HepG2 (cell line): Measurements from ENCODE around the gene TAF1D. TPM values are rescaled to one million over a fixed set of nuclear protein-coding genes. Genes with fewer than 3 reads are reported as not detected.

ENCODE experiments used
- ATAC-seq: fragments of 200-7000 bp; cut with Tn5 transposase; 3 replicates; pipeline ENCODE4 v1.9.1; 2020; ENCODE audit warnings: mild to moderate bottlenecking, moderate library complexity
- BruUV-seq: library from RNA; stranded (reverse); fragments of 400-500 nt; replicated peaks from 2 replicates; lab custom pipeline; 2021; lab: Mats Ljungman, UMichigan
- CTCF ChIA-PET: fragments of 300-600 bp; formaldehyde crosslinking; extraction: SDS; loops from one replicate; lab custom pipeline; 2021; ENCODE audit warnings: low total read pairs, inconsistent platforms, low intra/inter-chr PET ratio; lab: Yijun Ruan, JAX
- POLR2A ChIA-PET: fragments of 350-600 bp; sonication (Branson Sonifier 250); formaldehyde crosslinking; loops from one replicate; lab custom pipeline; 2020; ENCODE audit warnings: antibody characterized with exemption, inconsistent platforms; lab: Yijun Ruan, JAX
- DNase-seq: peaks from one replicate; pipeline ENCODE4 v3.0.0-alpha.2; 2015; ENCODE audit warnings: low spot score
- FAIRE-seq: peaks from 3 replicates; lab custom pipeline; 2011; peaks lifted over from hg19 to GRCh38; lab: Jason Lieb, UNC
- H2AFZ ChIP-seq: one replicate; pipeline ENCODE4 v1.6.1; 2011; ENCODE audit warnings: low read length, inconsistent platforms
- H3K27ac ChIP-seq: fragments of 300-600 bp; 3 replicates; pipeline ENCODE4 v1.8.0; 2011; ENCODE audit warnings: mixed run types, mild to moderate bottlenecking, mixed read lengths, low read length, inconsistent platforms; ENCODE audit not compliant: insufficient read depth; ENCODE audit errors: extremely low read length
- H3K27me3 ChIP-seq, 2 experiments: fragments of 200-600 bp in 1 of 2; 2 replicates in 1 of 2; 3 replicates in 1 of 2; pipeline versions ENCODE4 v1.6.0 to v1.8.0; 2011; ENCODE audit warnings: low read length in 2 of 2, mild to moderate bottlenecking in 2 of 2, moderate library complexity in 2 of 2, inconsistent platforms in 1 of 2; ENCODE audit not compliant: insufficient read depth in 2 of 2, control insufficient read depth in 1 of 2
- H3K36me3 ChIP-seq, 2 experiments: fragments of 200-600 bp in 1 of 2; replicated peaks in 1 of 2; 2 replicates in 1 of 2; 3 replicates in 1 of 2; pipeline versions ENCODE4 v1.5.1 to v1.8.0; 2011; ENCODE audit warnings: low read length in 2 of 2, inconsistent platforms in 1 of 2; ENCODE audit not compliant: insufficient read depth in 2 of 2, control insufficient read depth in 1 of 2
- H3K4me1 ChIP-seq: 2 replicates; pipeline ENCODE4 v1.5.1; 2012; ENCODE audit warnings: low read length, inconsistent platforms; ENCODE audit not compliant: insufficient read depth
- H3K4me2 ChIP-seq: 2 replicates; pipeline ENCODE4 v1.6.0; 2011; ENCODE audit warnings: low read depth, low read length, inconsistent platforms
- H3K4me3 ChIP-seq, 3 experiments: fragments of 200-600 bp in 1 of 3; sonication (generic), shearing (Covaris generic) in 1 of 3; replicated peaks in 1 of 3; 2 replicates each; pipeline ENCODE4 v1.5.1; 2011 to 2016; ENCODE audit warnings: low read length in 3 of 3, inconsistent platforms in 2 of 3, low read depth in 2 of 3, mild to moderate bottlenecking in 2 of 3, control low read depth in 1 of 3, mixed read lengths in 1 of 3; ENCODE audit not compliant: insufficient read depth in 1 of 3
- H3K79me2 ChIP-seq: one replicate; pipeline ENCODE4 v1.6.1; 2011; ENCODE audit warnings: low read length, inconsistent platforms; ENCODE audit not compliant: insufficient read depth
- H3K9ac ChIP-seq: 2 replicates; pipeline ENCODE4 v1.6.0; 2011; ENCODE audit warnings: mild to moderate bottlenecking, low read depth, low read length, inconsistent platforms; ENCODE audit not compliant: insufficient read depth
- H3K9me3 ChIP-seq: 2 replicates; pipeline ENCODE4 v1.5.1; 2012; ENCODE audit warnings: mild to moderate bottlenecking, low read length
- H4K20me1 ChIP-seq: 2 replicates; pipeline ENCODE4 v1.6.0; 2011; ENCODE audit warnings: inconsistent platforms, mild to moderate bottlenecking, low read length, moderate library complexity; ENCODE audit not compliant: insufficient read depth
- FOXO1 ChIP-seq: sonication (generic); formaldehyde crosslinking; IDR thresholded peaks from 2 replicates; pipeline ENCODE4 v1.4.0; 2020; ENCODE audit warnings: missing genetic modification reagents
- GABPA ChIP-seq, 2 experiments: IDR thresholded peaks; 2 replicates each; pipeline ENCODE4 v1.6.1; 2011 to 2016; ENCODE audit warnings: low read depth in 2 of 2, low read length in 1 of 2, missing biosample characterization in 1 of 2, missing genetic modification characterization in 1 of 2
- MBD4 ChIP-seq: IDR thresholded peaks from 2 replicates; pipeline ENCODE4 v1.6.1; 2012; ENCODE audit warnings: low read length, inconsistent platforms, borderline replicate concordance
- SMAD9 ChIP-seq: sonication (generic); formaldehyde crosslinking; IDR thresholded peaks from 2 replicates; pipeline ENCODE4 v1.5.1; 2020; ENCODE audit warnings: mild to moderate bottlenecking, missing genetic modification reagents
- ZFP41 ChIP-seq: sonication (generic); formaldehyde crosslinking; IDR thresholded peaks from 2 replicates; pipeline ENCODE4 v1.4.0; 2020; ENCODE audit warnings: mild to moderate bottlenecking, missing genetic modification reagents, borderline replicate concordance
- ZNF354B ChIP-seq: sonication (generic); formaldehyde crosslinking; IDR thresholded peaks from 2 replicates; pipeline ENCODE4 v1.8.0; 2022; ENCODE audit warnings: mild to moderate bottlenecking, missing genetic modification reagents
- WGBS: methylation state at CpG from one replicate; pipeline ENCODE4 v1.1.6; 2017; ENCODE audit warnings: low lambda C conversion rate; 5-methylcytosine and 5-hydroxymethylcytosine counted together
- in situ Hi-C: cut with HindIII; loops from 2 replicates; pipeline ENCODE4 v1.10.0; 2017; ENCODE audit warnings: low pct_unique_long_range_greater_than_20kb; ENCODE audit not compliant: extremely low pct_ligation_motif_present
- intact Hi-C: fragments of 100-400 bp; cut with micrococcal nuclease; formaldehyde crosslinking; loops from one replicate; pipeline ENCODE4 v1.10.0; 2022; ENCODE audit not compliant: unreplicated experiment
- polyA plus RNA-seq, 8 experiments: library from polyadenylated mRNA; depleted of rRNA in 3 of 8; stranded (reverse) in 7 of 8; unstranded in 1 of 8; fragments of >200 nt; fragmentation: Illumina TruSeq in 4 of 8; extraction: Trizol in 4 of 8; gene quantifications; 2 replicates each; pipeline versions ENCODE4 v1.2.1 to v1.2.3, GENCODE V29; 2011 to 2016; ENCODE audit warnings: low read depth in 4 of 8, missing spikeins in 1 of 8, mixed read lengths in 1 of 8; ENCODE audit not compliant: insufficient read depth in 1 of 8
- total RNA-seq, 5 experiments: library from RNA; depleted of rRNA; stranded (reverse); fragments of >200 nt; fragmentation: Illumina TruSeq; extraction: Trizol; gene quantifications; 2 replicates each; pipeline ENCODE4 v1.2.3, GENCODE V29; 2016; ENCODE audit warnings: low read depth in 1 of 5
- TF ChIP-seq, protein P1 (sequence below): sonication (generic); formaldehyde crosslinking; IDR thresholded peaks from 2 replicates; pipeline ENCODE4 v1.8.0; 2022; ENCODE audit warnings: missing genetic modification reagents, mild to moderate bottlenecking, moderate library complexity, borderline replicate concordance
- TF ChIP-seq, protein P2 (sequence below): sonication (generic); formaldehyde crosslinking; IDR thresholded peaks from 2 replicates; pipeline ENCODE4 v1.4.0; 2020; ENCODE audit warnings: missing genetic modification reagents
- TF ChIP-seq, protein P3 (sequence below): sonication (generic); formaldehyde crosslinking; IDR thresholded peaks from 2 replicates; pipeline ENCODE4 v1.5.0; 2020; ENCODE audit warnings: missing genetic modification reagents, mild to moderate bottlenecking, borderline replicate concordance

TAF1D gene
- total and polyA plus RNA-seq, 2 of the 13 experiments (the other 11 are each of a cell fraction or from before 2014, with no cell fraction given): 132 to 207 TPM

DNA sequence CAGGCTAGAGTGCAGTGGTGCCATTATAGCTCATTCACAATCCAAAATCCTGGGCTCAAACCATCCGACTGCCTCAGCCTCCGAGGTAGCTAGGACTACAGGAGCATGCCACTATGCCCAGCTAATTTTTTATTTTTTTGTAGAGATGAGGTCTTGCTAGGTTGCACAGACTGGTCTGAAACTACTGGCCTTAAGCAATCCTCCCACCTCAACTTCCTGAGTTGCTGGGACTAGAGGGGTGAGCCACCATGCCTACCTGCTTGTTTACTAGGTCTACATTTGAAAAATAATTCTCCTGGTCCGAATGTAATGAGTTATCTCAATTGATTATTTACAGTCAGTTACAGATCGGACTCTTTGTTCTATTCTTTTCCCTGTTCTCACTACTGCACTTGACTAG, 22.0 kb downstream of the TAF1D start (continued):
- TF ChIP-seq, protein P1, sequence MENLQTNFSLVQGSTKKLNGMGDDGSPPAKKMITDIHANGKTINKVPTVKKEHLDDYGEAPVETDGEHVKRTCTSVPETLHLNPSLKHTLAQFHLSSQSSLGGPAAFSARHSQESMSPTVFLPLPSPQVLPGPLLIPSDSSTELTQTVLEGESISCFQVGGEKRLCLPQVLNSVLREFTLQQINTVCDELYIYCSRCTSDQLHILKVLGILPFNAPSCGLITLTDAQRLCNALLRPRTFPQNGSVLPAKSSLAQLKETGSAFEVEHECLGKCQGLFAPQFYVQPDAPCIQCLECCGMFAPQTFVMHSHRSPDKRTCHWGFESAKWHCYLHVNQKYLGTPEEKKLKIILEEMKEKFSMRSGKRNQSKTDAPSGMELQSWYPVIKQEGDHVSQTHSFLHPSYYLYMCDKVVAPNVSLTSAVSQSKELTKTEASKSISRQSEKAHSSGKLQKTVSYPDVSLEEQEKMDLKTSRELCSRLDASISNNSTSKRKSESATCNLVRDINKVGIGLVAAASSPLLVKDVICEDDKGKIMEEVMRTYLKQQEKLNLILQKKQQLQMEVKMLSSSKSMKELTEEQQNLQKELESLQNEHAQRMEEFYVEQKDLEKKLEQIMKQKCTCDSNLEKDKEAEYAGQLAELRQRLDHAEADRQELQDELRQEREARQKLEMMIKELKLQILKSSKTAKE (CRISPR knock-in tag): no peak
- TF ChIP-seq MBD4: no peak
- no peak for TF ChIP-seq ZNF354B (CRISPR knock-in tag)
- TF ChIP-seq FOXO1: no peak
- TF ChIP-seq, protein P2, sequence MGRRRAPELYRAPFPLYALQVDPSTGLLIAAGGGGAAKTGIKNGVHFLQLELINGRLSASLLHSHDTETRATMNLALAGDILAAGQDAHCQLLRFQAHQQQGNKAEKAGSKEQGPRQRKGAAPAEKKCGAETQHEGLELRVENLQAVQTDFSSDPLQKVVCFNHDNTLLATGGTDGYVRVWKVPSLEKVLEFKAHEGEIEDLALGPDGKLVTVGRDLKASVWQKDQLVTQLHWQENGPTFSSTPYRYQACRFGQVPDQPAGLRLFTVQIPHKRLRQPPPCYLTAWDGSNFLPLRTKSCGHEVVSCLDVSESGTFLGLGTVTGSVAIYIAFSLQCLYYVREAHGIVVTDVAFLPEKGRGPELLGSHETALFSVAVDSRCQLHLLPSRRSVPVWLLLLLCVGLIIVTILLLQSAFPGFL (CRISPR knock-in tag): no peak
- TF ChIP-seq, protein P3, sequence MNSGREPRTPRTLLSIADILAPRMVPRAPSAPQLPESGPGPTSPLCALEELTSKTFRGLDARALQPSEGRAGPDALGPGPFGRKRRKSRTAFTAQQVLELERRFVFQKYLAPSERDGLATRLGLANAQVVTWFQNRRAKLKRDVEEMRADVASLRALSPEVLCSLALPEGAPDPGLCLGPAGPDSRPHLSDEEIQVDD (CRISPR knock-in tag): no peak

DNA sequence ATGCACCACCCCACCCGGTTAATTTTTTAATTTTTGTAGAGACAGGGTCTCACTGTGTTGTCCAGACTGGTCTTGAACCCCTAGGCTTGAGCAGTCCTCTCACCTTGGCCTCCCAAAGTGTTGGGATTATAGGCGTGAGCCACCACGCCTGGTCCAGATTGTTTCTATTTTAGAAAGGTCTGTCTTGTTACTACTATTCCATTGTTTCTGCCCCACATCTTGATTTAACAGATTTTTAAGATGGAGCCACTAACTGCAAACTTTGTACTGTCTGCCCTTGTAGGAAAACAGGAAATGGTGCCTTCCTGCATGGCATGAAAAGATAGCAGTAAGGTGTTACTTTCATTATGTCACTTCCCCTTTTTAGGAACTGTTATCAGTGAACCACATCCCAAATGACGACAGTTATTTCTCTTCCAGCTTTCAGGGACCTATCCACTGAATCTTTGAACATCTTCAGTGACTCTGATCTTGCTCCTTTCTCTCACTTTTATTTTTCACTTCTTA, 23.2 kb downstream of the TAF1D start:
- no peaks in the 10 kb centered on the region for H3K9me3 ChIP-seq
- in situ Hi-C loops: no loop called here
- no peak overlapping the region for H3K4me3 ChIP-seq
- H3K36me3 ChIP-seq: peaks cover 8 to 54% of the 10 kb centered on the region in 2 experiments
- no peaks in the 10 kb centered on the region for H3K79me2 ChIP-seq
- H3K27me3 ChIP-seq: no peaks in the 10 kb centered on the region
- ATAC-seq: no peak
- H4K20me1 ChIP-seq: no peaks in the 10 kb centered on the region
- no peak for DNase-seq
- H2AFZ ChIP-seq: no peak overlapping the region
- no peak overlapping the region for H3K9ac ChIP-seq
- no peak overlapping the region for H3K27ac ChIP-seq
- TF ChIP-seq GABPA (IDR thresholded peaks at IDR 0.05; ENCODE audit: low read depth, low read length): no peak
- TF ChIP-seq GABPA (CRISPR knock-in tag; IDR thresholded peaks at IDR 0.05; ENCODE audit: low read depth): 0 out of 2 replicates have a peak, but pooled peaks have one; percentile 11
- no peak for TF ChIP-seq ZFP41 (CRISPR knock-in tag)
- TF ChIP-seq SMAD9 (CRISPR knock-in tag): no peak
- TF ChIP-seq, all 625 proteins: peak for 1
- no peak overlapping the region for H3K4me2 ChIP-seq
- POLR2A ChIA-PET: interaction anchor here (1.4 kb wide), 1 partner anchor 24 kb away, joined by 3 read pairs; the partner anchor contains the start of genes C11orf54 and TAF1D
- WGBS: 95% methylated on average over 4 of the region's 4 CpGs
- no TSS peak for BruUV-seq
- intact Hi-C loops: no loop called here
- CTCF ChIA-PET: no interaction called here
- no peaks in the 10 kb centered on the region for H3K4me1 ChIP-seq
- FAIRE-seq: no peak
